ENCODE measurements around the gene RBBP9.

RBBP9 gene

DNA sequence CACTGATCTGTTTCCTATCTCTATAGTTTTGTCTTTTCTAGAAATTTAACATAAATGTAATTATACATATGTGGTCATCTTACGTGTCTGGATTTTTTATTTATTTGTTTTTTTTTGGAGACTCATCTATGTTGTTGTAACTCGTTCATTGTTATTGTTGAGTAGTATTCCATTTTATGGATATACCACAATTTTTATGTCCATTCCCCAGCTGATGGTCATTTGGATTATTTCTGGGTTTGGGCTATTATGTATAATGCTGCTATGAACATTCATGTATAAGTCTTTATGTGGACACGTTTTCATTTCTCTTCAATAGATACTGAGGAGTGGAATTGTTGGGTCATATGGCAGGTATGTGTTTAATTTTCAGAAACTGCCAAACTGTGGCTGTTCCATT, 40.4 kb downstream of the RBBP9 start:
- H3F3A ChIP-seq (ENCODE audit: control insufficient read depth, insufficient read depth): no peaks in the 10 kb centered on the region
- H3K36me3 ChIP-seq (ENCODE audit: control insufficient read depth, low read length): no peaks in the 10 kb centered on the region
- no peak overlapping the region for H3K4me2 ChIP-seq (ENCODE audit: low read length)
- H3K9me3 ChIP-seq (ENCODE audit: control insufficient read depth, insufficient read depth, low read length): no peaks in the 10 kb centered on the region
- H4K20me1 ChIP-seq (ENCODE audit: control insufficient read depth, insufficient read depth, low read depth, low read length): no peaks in the 10 kb centered on the region
- no peak overlapping the region for H3K4me3 ChIP-seq (ENCODE audit: low read length)
- no peaks in the 10 kb centered on the region for H3K9me2 ChIP-seq (replicated peaks; ENCODE audit: control insufficient read depth, low read length)
- no peaks in the 10 kb centered on the region for H3K4me1 ChIP-seq (ENCODE audit: control insufficient read depth, low read length)
- H3K27me3 ChIP-seq (ENCODE audit: control insufficient read depth, low read length): no peaks in the 10 kb centered on the region
- H3K79me2 ChIP-seq (ENCODE audit: control insufficient read depth, low read length): no peaks in the 10 kb centered on the region
- H3K27ac ChIP-seq (ENCODE audit: low read depth, low read length): no peak overlapping the region
- TF ChIP-seq, protein P1, sequence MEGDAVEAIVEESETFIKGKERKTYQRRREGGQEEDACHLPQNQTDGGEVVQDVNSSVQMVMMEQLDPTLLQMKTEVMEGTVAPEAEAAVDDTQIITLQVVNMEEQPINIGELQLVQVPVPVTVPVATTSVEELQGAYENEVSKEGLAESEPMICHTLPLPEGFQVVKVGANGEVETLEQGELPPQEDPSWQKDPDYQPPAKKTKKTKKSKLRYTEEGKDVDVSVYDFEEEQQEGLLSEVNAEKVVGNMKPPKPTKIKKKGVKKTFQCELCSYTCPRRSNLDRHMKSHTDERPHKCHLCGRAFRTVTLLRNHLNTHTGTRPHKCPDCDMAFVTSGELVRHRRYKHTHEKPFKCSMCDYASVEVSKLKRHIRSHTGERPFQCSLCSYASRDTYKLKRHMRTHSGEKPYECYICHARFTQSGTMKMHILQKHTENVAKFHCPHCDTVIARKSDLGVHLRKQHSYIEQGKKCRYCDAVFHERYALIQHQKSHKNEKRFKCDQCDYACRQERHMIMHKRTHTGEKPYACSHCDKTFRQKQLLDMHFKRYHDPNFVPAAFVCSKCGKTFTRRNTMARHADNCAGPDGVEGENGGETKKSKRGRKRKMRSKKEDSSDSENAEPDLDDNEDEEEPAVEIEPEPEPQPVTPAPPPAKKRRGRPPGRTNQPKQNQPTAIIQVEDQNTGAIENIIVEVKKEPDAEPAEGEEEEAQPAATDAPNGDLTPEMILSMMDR (IDR thresholded peaks at IDR 0.05; ENCODE audit: low read depth, low read length, poor library complexity, severe bottlenecking): no peak
- no peak for TF ChIP-seq EZH2phosphoT487 (IDR thresholded peaks at IDR 0.05; ENCODE audit: borderline replicate concordance, low read length)

DNA sequence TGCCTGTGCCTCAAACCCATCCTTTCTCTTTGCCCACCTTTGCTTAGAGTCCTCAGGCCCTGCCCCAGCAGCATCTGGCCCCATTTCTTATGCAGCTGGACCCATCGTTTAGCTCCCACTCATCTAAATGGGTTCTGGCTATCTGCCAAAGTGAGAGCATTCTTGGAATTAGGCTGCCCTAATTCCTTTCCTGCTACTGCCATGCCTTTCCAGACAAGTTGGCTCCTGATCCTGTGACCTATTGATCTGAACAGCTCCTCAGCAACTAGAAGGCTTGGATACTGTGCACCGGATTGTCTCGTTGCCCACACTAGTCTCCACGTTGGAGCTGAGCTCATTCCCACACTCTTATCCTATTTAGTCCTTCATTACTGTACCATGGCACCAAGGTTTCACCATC, 53.1 kb downstream of the RBBP9 start:
- no peaks in the 10 kb centered on the region for H3K36me3 ChIP-seq (ENCODE audit: control insufficient read depth, low read length)
- no peaks in the 10 kb centered on the region for H3K27me3 ChIP-seq (ENCODE audit: control insufficient read depth, low read length)
- H3K9me3 ChIP-seq (ENCODE audit: control insufficient read depth, insufficient read depth, low read length): no peaks in the 10 kb centered on the region
- no peaks in the 10 kb centered on the region for H4K20me1 ChIP-seq (ENCODE audit: control insufficient read depth, insufficient read depth, low read depth, low read length)
- H3K79me2 ChIP-seq (ENCODE audit: control insufficient read depth, low read length): no peaks in the 10 kb centered on the region
- H3F3A ChIP-seq (ENCODE audit: control insufficient read depth, insufficient read depth): no peaks in the 10 kb centered on the region
- H3K27ac ChIP-seq (ENCODE audit: low read depth, low read length): no peak overlapping the region
- H3K4me1 ChIP-seq (ENCODE audit: control insufficient read depth, low read length): no peaks in the 10 kb centered on the region
- H3K4me2 ChIP-seq (ENCODE audit: low read length): no peak overlapping the region
- H3K4me3 ChIP-seq (ENCODE audit: low read length): no peak overlapping the region
- no peaks in the 10 kb centered on the region for H3K9me2 ChIP-seq (replicated peaks; ENCODE audit: control insufficient read depth, low read length)
- TF ChIP-seq, protein P1 (IDR thresholded peaks at IDR 0.05; ENCODE audit: low read depth, low read length, poor library complexity, severe bottlenecking): no peak
- no peak for TF ChIP-seq EZH2phosphoT487 (IDR thresholded peaks at IDR 0.05; ENCODE audit: borderline replicate concordance, low read length)

DNA sequence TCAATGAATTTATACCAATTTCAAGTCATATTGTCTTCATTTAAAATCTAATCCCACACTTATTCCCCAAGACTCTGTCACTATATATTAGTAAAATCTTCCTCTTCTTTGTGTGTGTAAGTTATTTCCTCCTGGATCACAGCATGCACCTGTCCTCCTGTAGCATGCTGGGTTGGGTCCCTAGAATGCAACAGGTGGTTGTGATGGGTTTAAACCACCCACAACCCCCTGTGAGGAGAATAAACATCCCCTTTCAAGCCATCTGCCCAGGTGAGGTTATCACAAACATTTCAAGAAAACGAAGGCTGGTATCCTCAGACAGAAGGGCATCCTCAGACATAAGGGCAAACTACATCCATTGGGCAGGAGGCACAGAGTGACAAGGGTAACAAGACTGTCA, 56.6 kb downstream of the RBBP9 start:
- no peaks in the 10 kb centered on the region for H3K36me3 ChIP-seq (ENCODE audit: control insufficient read depth, low read length)
- no peak for TF ChIP-seq EZH2phosphoT487 (IDR thresholded peaks at IDR 0.05; ENCODE audit: borderline replicate concordance, low read length)
- TF ChIP-seq, protein P1 (IDR thresholded peaks at IDR 0.05; ENCODE audit: low read depth, low read length, poor library complexity, severe bottlenecking): no peak
- H3K27me3 ChIP-seq (ENCODE audit: control insufficient read depth, low read length): no peaks in the 10 kb centered on the region
- no peak overlapping the region for H3K4me3 ChIP-seq (ENCODE audit: low read length)
- no peaks in the 10 kb centered on the region for H3K9me2 ChIP-seq (replicated peaks; ENCODE audit: control insufficient read depth, low read length)
- no peaks in the 10 kb centered on the region for H4K20me1 ChIP-seq (ENCODE audit: control insufficient read depth, insufficient read depth, low read depth, low read length)
- H3F3A ChIP-seq (ENCODE audit: control insufficient read depth, insufficient read depth): no peaks in the 10 kb centered on the region
- no peak overlapping the region for H3K4me2 ChIP-seq (ENCODE audit: low read length)
- H3K27ac ChIP-seq (ENCODE audit: low read depth, low read length): no peak overlapping the region
- no peaks in the 10 kb centered on the region for H3K79me2 ChIP-seq (ENCODE audit: control insufficient read depth, low read length)
- H3K9me3 ChIP-seq (ENCODE audit: control insufficient read depth, insufficient read depth, low read length): no peaks in the 10 kb centered on the region
- H3K4me1 ChIP-seq (ENCODE audit: control insufficient read depth, low read length): peaks cover 7% of the 10 kb centered on the region

DNA sequence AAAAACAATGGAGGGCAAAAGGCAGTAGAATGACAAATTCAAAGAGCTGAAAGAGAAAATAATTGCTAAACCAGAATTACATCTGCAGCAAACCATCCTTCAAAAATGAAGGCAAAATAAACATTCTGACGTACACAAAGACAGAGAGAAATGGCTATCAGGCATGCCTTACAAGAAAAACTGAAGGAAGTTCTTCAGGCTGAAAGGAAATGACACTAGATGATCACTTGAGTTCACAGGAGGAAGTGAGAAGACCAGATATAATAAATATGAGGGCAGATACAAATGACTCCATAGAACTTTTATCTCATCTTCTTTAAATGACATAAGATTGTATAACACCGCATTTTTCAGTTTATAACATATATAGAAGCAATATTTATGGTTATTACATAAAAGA, 60.2 kb downstream of the RBBP9 start:
- no peaks in the 10 kb centered on the region for H4K20me1 ChIP-seq (ENCODE audit: control insufficient read depth, insufficient read depth, low read depth, low read length)
- no peaks in the 10 kb centered on the region for H3K9me3 ChIP-seq (ENCODE audit: control insufficient read depth, insufficient read depth, low read length)
- H3K4me2 ChIP-seq (ENCODE audit: low read length): no peak overlapping the region
- TF ChIP-seq, protein P1 (IDR thresholded peaks at IDR 0.05; ENCODE audit: low read depth, low read length, poor library complexity, severe bottlenecking): no peak
- TF ChIP-seq EZH2phosphoT487 (IDR thresholded peaks at IDR 0.05; ENCODE audit: borderline replicate concordance, low read length): no peak
- no peaks in the 10 kb centered on the region for H3K27me3 ChIP-seq (ENCODE audit: control insufficient read depth, low read length)
- no peaks in the 10 kb centered on the region for H3K36me3 ChIP-seq (ENCODE audit: control insufficient read depth, low read length)
- H3K27ac ChIP-seq (ENCODE audit: low read depth, low read length): no peak overlapping the region
- no peaks in the 10 kb centered on the region for H3K79me2 ChIP-seq (ENCODE audit: control insufficient read depth, low read length)
- H3F3A ChIP-seq (ENCODE audit: control insufficient read depth, insufficient read depth): no peaks in the 10 kb centered on the region
- H3K4me1 ChIP-seq (ENCODE audit: control insufficient read depth, low read length): peaks cover 7% of the 10 kb centered on the region
- no peaks in the 10 kb centered on the region for H3K9me2 ChIP-seq (replicated peaks; ENCODE audit: control insufficient read depth, low read length)
- H3K4me3 ChIP-seq (ENCODE audit: low read length): no peak overlapping the region
